DND-41 (cell line): ENCODE data around the gene RABGAP1L.

Experiments
- EZH2 ChIP-seq: IDR thresholded peaks from 3 replicates; pipeline ENCODE4 v1.6.1; 2012; ENCODE audit warnings: borderline replicate concordance, low read depth, mild to moderate bottlenecking, moderate library complexity, low read length, inconsistent platforms; ENCODE audit not compliant: severe bottlenecking
- TF ChIP-seq, protein P1 (sequence below): IDR thresholded peaks from 2 replicates; pipeline ENCODE4 v1.5.1; 2012; ENCODE audit warnings: borderline replicate concordance, low read length, moderate library complexity, mild to moderate bottlenecking; ENCODE audit not compliant: poor library complexity, severe bottlenecking; ENCODE audit errors: extremely low read depth

DNA sequence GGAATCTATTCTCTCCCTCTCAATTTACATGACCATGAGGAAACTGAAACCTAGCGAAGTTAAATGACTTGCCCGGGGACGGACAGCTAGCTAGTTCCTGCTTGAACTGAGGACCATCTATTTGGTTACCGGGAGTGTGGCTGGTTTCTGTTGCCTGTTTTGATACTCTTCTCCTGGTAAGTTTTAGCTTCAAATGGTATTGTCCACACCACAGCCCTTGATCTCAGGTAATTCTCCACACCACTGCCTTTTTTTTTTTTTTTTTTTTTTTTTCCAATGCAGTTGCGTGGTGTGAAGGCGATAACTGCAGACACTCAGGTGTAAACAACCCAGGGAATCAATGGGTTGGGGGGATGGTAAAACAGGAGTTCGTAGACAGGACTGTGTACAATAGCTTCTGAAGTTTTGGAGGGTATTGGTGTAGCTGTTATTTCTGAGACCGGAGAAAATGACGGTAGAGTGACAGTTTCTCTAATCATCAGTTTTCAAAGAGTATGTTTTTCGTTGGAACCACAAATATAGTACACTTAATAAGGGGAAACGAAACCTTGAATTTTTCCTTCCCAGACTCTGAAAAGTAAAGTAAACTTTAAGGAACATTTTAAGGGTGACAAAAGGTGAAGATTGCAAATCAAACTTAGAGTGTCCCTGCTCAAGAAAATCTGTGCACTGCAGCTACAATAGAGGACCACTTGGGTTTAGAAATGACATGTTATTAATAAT, 715.2 kb downstream of the RABGAP1L start:
- TF ChIP-seq, protein P1, sequence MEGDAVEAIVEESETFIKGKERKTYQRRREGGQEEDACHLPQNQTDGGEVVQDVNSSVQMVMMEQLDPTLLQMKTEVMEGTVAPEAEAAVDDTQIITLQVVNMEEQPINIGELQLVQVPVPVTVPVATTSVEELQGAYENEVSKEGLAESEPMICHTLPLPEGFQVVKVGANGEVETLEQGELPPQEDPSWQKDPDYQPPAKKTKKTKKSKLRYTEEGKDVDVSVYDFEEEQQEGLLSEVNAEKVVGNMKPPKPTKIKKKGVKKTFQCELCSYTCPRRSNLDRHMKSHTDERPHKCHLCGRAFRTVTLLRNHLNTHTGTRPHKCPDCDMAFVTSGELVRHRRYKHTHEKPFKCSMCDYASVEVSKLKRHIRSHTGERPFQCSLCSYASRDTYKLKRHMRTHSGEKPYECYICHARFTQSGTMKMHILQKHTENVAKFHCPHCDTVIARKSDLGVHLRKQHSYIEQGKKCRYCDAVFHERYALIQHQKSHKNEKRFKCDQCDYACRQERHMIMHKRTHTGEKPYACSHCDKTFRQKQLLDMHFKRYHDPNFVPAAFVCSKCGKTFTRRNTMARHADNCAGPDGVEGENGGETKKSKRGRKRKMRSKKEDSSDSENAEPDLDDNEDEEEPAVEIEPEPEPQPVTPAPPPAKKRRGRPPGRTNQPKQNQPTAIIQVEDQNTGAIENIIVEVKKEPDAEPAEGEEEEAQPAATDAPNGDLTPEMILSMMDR: no peak
- no peak for TF ChIP-seq EZH2
